22Rv1 (cell line): Measurements from ENCODE around the gene APBA3.

Experiments
- CTCF ChIP-seq: fragments of 450-650 bp; IDR thresholded peaks from 2 replicates; pipeline ENCODE4 v1.5.1; 2017; ENCODE audit warnings: mild to moderate bottlenecking
- ZFX ChIP-seq: fragments of 450-650 bp; IDR thresholded peaks from 2 replicates; pipeline ENCODE4 v1.6.1; 2017; ENCODE audit warnings: antibody characterized with exemption, borderline replicate concordance

- TF ChIP-seq CTCF (no peak), ZFX (no peak)
Measured at GRCh38 chr19:3737487-3738205, 23.8 kb downstream of the APBA3 start.
